WTC11 (cell line): Measurements from ENCODE around the gene MXRA7. TPM values are rescaled to one million over a fixed set of nuclear protein-coding genes. Genes with fewer than 3 reads are reported as not detected.

Source experiments
- ATAC-seq: fragments of 200-7000 bp; cut with Tn5 transposase; 2 replicates; pipeline ENCODE4 v1.10.0; 2021; ENCODE audit warnings: mild to moderate bottlenecking, moderate library complexity
- CTCF ChIA-PET: fragments of 300-600 bp; sonication (Branson Sonifier 250); formaldehyde crosslinking; loops from one replicate; lab custom pipeline; 2021; ENCODE audit warnings: antibody characterized with exemption; lab: Charles Lee
- POLR2A ChIA-PET: fragments of 350-600 bp; sonication (Branson Sonifier 250); formaldehyde crosslinking; loops from one replicate; lab custom pipeline; 2021; ENCODE audit warnings: antibody characterized with exemption; lab: Charles Lee
- DNase-seq: peaks from one replicate; pipeline ENCODE4 v3.0.0; 2021; ENCODE audit warnings: low spot score
- H3K27ac Mint-ChIP-seq: 2 replicates; pipeline ENCODE4 v1.8.0; 2021; ENCODE audit warnings: mixed read lengths
- H3K27me3 Mint-ChIP-seq: 2 replicates; pipeline ENCODE4 v1.8.0; 2021; ENCODE audit warnings: low read depth, mild to moderate bottlenecking, moderate library complexity, mixed read lengths
- H3K36me3 Mint-ChIP-seq: 2 replicates; pipeline ENCODE4 v1.8.0; 2021; ENCODE audit warnings: mixed read lengths
- H3K4me1 Mint-ChIP-seq: 2 replicates; pipeline ENCODE4 v1.8.0; 2022; ENCODE audit warnings: mixed read lengths
- H3K4me3 Mint-ChIP-seq: 2 replicates; pipeline ENCODE4 v1.8.0; 2021; ENCODE audit warnings: mild to moderate bottlenecking, moderate library complexity, mixed read lengths
- H3K9me3 Mint-ChIP-seq: 2 replicates; pipeline ENCODE4 v1.8.0; 2021; ENCODE audit warnings: mixed read lengths
- AR ChIP-seq: fragments of 250-450 bp; sonication (Bioruptor Pico); IDR thresholded peaks from 2 replicates; pipeline ENCODE4 v1.9.0; 2021; ENCODE audit warnings: mild to moderate bottlenecking
- ATF1 ChIP-seq: sonication (generic); formaldehyde crosslinking; IDR thresholded peaks from 2 replicates; pipeline ENCODE4 v1.8.1; 2023; ENCODE audit warnings: mild to moderate bottlenecking, moderate library complexity, missing genetic modification reagents
- ETV6 ChIP-seq: sonication (generic); formaldehyde crosslinking; IDR thresholded peaks from 2 replicates; pipeline ENCODE4 v1.8.1; 2022; ENCODE audit warnings: mild to moderate bottlenecking, missing genetic modification reagents
- HMGA2 ChIP-seq: fragments of 250-450 bp; sonication (Bioruptor Pico); IDR thresholded peaks from 2 replicates; pipeline ENCODE4 v1.4.0; 2021; ENCODE audit warnings: mild to moderate bottlenecking, moderate library complexity
- IRF1 ChIP-seq: sonication (generic); formaldehyde crosslinking; IDR thresholded peaks from 2 replicates; pipeline ENCODE4 v1.8.0; 2023; ENCODE audit warnings: missing genetic modification reagents
- IRF2 ChIP-seq: sonication (generic); formaldehyde crosslinking; IDR thresholded peaks from 2 replicates; pipeline ENCODE4 v1.8.0; 2022; ENCODE audit warnings: low read depth, missing genetic modification reagents, borderline replicate concordance
- KAT7 ChIP-seq: sonication (generic); formaldehyde crosslinking; IDR thresholded peaks from 2 replicates; pipeline ENCODE4 v1.8.1; 2023; ENCODE audit warnings: missing genetic modification reagents, mild to moderate bottlenecking, borderline replicate concordance
- OVOL2 ChIP-seq: fragments of 250-450 bp; sonication (Bioruptor Pico); IDR thresholded peaks from 2 replicates; pipeline ENCODE4 v1.9.0; 2021; ENCODE audit warnings: mild to moderate bottlenecking, borderline replicate concordance
- PREB ChIP-seq: sonication (generic); formaldehyde crosslinking; IDR thresholded peaks from 2 replicates; pipeline ENCODE4 v1.8.1; 2022; ENCODE audit warnings: mild to moderate bottlenecking, missing genetic modification reagents, moderate library complexity, borderline replicate concordance
- RORB ChIP-seq: fragments of 250-450 bp; sonication (Bioruptor Pico); IDR thresholded peaks from 2 replicates; pipeline ENCODE4 v1.9.0; 2021; ENCODE audit warnings: mild to moderate bottlenecking
- SMAD3 ChIP-seq: sonication (generic); formaldehyde crosslinking; IDR thresholded peaks from 2 replicates; pipeline ENCODE4 v1.8.0; 2022; ENCODE audit warnings: missing genetic modification reagents, mild to moderate bottlenecking, borderline replicate concordance
- TCF7 ChIP-seq: sonication (generic); formaldehyde crosslinking; IDR thresholded peaks from 2 replicates; pipeline ENCODE4 v1.8.0; 2022; ENCODE audit warnings: mild to moderate bottlenecking, low read depth, missing genetic modification reagents, moderate library complexity
- TEAD1 ChIP-seq: sonication (generic); formaldehyde crosslinking; IDR thresholded peaks from 2 replicates; pipeline ENCODE4 v1.8.0; 2022; ENCODE audit warnings: mild to moderate bottlenecking, missing genetic modification reagents
- ZNF138 ChIP-seq: sonication (generic); formaldehyde crosslinking; conservative IDR thresholded peaks from 2 replicates; pipeline ENCODE4 v1.8.1; 2022; ENCODE audit warnings: mild to moderate bottlenecking, moderate library complexity, missing genetic modification reagents
- ZNF281 ChIP-seq: sonication (generic); formaldehyde crosslinking; IDR thresholded peaks from 2 replicates; pipeline ENCODE4 v1.8.0; 2023; ENCODE audit warnings: mild to moderate bottlenecking, missing genetic modification reagents
- ZNF425 ChIP-seq: fragments of 250-450 bp; sonication (Bioruptor Pico); conservative IDR thresholded peaks from 2 replicates; pipeline ENCODE4 v1.9.0; 2021; ENCODE audit warnings: mild to moderate bottlenecking
- ZSCAN18 ChIP-seq: fragments of 250-450 bp; sonication (Bioruptor Pico); IDR thresholded peaks from 2 replicates; pipeline ENCODE4 v2.1.2; 2022; ENCODE audit warnings: mild to moderate bottlenecking, moderate library complexity
- total RNA-seq: library from RNA; stranded (reverse); gene quantifications from 3 replicates; pipeline ENCODE4 v1.2.3, GENCODE V29; 2021

MXRA7 gene
- total RNA-seq, 1 experiment from 2014 or later, result 46.5 TPM

- ATAC-seq (no peak), DNase-seq (no peak)
- no peaks in the 10 kb centered on the region for H3K36me3 Mint-ChIP-seq
- TF ChIP-seq PREB (CRISPR knock-in tag) (no peak), SMAD3 (CRISPR knock-in tag) (no peak), ZSCAN18 (no peak), HMGA2 (no peak), TEAD1 (no peak), AR (CRISPR knock-in tag) (no peak), ATF1 (CRISPR knock-in tag) (no peak), ETV6 (no peak), ZNF425 (CRISPR knock-in tag) (no peak), ZNF281 (no peak)
- H3K9me3 Mint-ChIP-seq, result no peaks in the 10 kb centered on the region
- POLR2A ChIA-PET, result no interaction called here
- no peak overlapping the region for H3K4me3 Mint-ChIP-seq
- H3K27ac Mint-ChIP-seq, result peak overlapping the region; percentile 89
- peaks cover 16% of the 10 kb centered on the region for H3K4me1 Mint-ChIP-seq
- CTCF ChIA-PET, result interaction anchor here (0.5 to 1.1 kb wide), 7 partner anchors 21 to 949 kb away, joined by 3 to 8 read pairs (median 3); no protein-coding TSS in a partner anchor
- H3K27me3 Mint-ChIP-seq, result no peaks in the 10 kb centered on the region
These were observed 23.2 kb downstream of the MXRA7 start for GRCh38 chr17:76687298-76688164.

GRCh38 chr17:76686538-76687297 lies 24.0 kb downstream of the MXRA7 start:
- Mint-ChIP-seq H3K27me3 (no peaks in the 10 kb centered on the region), H3K9me3 (no peaks in the 10 kb centered on the region), H3K4me1 (peaks cover 16% of the 10 kb centered on the region), H3K27ac (no peak overlapping the region), H3K36me3 (no peaks in the 10 kb centered on the region), H3K4me3 (no peak overlapping the region)
- TF ChIP-seq TCF7 (CRISPR knock-in tag), result no peak
- TF ChIP-seq KAT7 (CRISPR knock-in tag), result no peak
- no peak for TF ChIP-seq IRF2 (CRISPR knock-in tag)
- no peak for TF ChIP-seq ZNF138 (CRISPR knock-in tag)
- TF ChIP-seq IRF1 (CRISPR knock-in tag), result no peak
- TF ChIP-seq RORB (CRISPR knock-in tag), result no peak
- TF ChIP-seq OVOL2 (CRISPR knock-in tag), result no peak
- POLR2A ChIA-PET, result no interaction called here
- CTCF ChIA-PET, result interaction anchor here (0.6 to 1.1 kb wide), 4 partner anchors 21 to 97 kb away, joined by 3 to 8 read pairs (median 3); no protein-coding TSS in a partner anchor
- no peak for DNase-seq
- ATAC-seq, result no peak
